ENCODE measurements around the gene GRIK4. TPM values are rescaled to one million over a fixed set of nuclear protein-coding genes. Genes with fewer than 3 reads are reported as not detected.

GRIK4 gene
- total and polyA plus RNA-seq, 4 donors, result 0.05 to 0.25 (median 0.06) TPM; not detected in 1

DNA sequence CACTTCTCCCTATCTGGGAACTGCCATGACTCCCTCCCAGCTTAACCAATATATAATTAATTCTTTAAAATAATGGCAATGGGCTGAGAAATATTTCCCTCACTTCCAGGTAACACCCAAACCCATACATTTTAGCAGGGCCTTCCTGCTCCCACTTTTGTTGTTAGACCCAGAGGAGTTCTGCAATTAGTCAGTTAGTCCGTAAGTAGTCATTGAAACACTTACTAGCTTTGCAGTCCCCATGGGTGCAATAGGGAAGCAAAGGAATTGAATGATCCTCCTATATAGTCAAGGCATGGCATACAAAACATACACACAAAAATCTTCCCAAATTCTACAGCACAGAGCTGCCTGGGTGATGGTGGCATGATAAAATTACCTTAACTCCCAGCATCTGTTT is 258.4 kb downstream of the GRIK4 start:
- peaks cover 0 to 4% (median 0%) of the 10 kb centered on the region in 4 donors for H3K27me3 ChIP-seq (ENCODE audit: control insufficient read depth in 4 of 4, insufficient read depth in 4 of 4, low read length in 3 of 4)
- no peak overlapping the region for H3K9ac ChIP-seq (ENCODE audit: low read depth in 1 of 2, low read length in 2 of 2)
- no peaks in the 10 kb centered on the region for H3K4me1 ChIP-seq (ENCODE audit: control insufficient read depth in 4 of 4, insufficient read depth in 4 of 4, low read length in 3 of 4)
- no peaks in the 10 kb centered on the region for H3K36me3 ChIP-seq (ENCODE audit: control insufficient read depth in 4 of 4, insufficient read depth in 3 of 4, low read depth in 1 of 4, low read length in 3 of 4)
- no peak overlapping the region for H3K27ac ChIP-seq (ENCODE audit: low read depth in 1 of 2, low read length in 2 of 2)
- WGBS, result 94% methylated on average over 1 of the region's 1 CpG
- no peak overlapping the region for H3K4me3 ChIP-seq (ENCODE audit: low read depth in 1 of 3, low read length in 3 of 3)
- peaks cover 0 to 3% (median 1%) of the 10 kb centered on the region in 4 donors for H3K9me3 ChIP-seq (ENCODE audit: control insufficient read depth in 4 of 4, low read length in 3 of 4)
- TF ChIP-seq FOXA2 (IDR thresholded peaks at IDR 0.05) (no peak), HNF4G (IDR thresholded peaks at IDR 0.05) (no peak), FOXA1 (IDR thresholded peaks at IDR 0.05) (no peak), YY1 (IDR thresholded peaks at IDR 0.05) (no peak), RXRA (IDR thresholded peaks at IDR 0.05) (no peak), SP1 (IDR thresholded peaks at IDR 0.05) (no peak), RAD21 (IDR thresholded peaks at IDR 0.05) (no peak), TAF1 (conservative IDR thresholded peaks at IDR 0.05) (no peak)
- TF ChIP-seq, protein P1, sequence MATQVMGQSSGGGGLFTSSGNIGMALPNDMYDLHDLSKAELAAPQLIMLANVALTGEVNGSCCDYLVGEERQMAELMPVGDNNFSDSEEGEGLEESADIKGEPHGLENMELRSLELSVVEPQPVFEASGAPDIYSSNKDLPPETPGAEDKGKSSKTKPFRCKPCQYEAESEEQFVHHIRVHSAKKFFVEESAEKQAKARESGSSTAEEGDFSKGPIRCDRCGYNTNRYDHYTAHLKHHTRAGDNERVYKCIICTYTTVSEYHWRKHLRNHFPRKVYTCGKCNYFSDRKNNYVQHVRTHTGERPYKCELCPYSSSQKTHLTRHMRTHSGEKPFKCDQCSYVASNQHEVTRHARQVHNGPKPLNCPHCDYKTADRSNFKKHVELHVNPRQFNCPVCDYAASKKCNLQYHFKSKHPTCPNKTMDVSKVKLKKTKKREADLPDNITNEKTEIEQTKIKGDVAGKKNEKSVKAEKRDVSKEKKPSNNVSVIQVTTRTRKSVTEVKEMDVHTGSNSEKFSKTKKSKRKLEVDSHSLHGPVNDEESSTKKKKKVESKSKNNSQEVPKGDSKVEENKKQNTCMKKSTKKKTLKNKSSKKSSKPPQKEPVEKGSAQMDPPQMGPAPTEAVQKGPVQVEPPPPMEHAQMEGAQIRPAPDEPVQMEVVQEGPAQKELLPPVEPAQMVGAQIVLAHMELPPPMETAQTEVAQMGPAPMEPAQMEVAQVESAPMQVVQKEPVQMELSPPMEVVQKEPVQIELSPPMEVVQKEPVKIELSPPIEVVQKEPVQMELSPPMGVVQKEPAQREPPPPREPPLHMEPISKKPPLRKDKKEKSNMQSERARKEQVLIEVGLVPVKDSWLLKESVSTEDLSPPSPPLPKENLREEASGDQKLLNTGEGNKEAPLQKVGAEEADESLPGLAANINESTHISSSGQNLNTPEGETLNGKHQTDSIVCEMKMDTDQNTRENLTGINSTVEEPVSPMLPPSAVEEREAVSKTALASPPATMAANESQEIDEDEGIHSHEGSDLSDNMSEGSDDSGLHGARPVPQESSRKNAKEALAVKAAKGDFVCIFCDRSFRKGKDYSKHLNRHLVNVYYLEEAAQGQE (IDR thresholded peaks at IDR 0.05), result no peak
- TF ChIP-seq, protein P2, sequence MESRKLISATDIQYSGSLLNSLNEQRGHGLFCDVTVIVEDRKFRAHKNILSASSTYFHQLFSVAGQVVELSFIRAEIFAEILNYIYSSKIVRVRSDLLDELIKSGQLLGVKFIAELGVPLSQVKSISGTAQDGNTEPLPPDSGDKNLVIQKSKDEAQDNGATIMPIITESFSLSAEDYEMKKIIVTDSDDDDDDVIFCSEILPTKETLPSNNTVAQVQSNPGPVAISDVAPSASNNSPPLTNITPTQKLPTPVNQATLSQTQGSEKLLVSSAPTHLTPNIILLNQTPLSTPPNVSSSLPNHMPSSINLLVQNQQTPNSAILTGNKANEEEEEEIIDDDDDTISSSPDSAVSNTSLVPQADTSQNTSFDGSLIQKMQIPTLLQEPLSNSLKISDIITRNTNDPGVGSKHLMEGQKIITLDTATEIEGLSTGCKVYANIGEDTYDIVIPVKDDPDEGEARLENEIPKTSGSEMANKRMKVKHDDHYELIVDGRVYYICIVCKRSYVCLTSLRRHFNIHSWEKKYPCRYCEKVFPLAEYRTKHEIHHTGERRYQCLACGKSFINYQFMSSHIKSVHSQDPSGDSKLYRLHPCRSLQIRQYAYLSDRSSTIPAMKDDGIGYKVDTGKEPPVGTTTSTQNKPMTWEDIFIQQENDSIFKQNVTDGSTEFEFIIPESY (IDR thresholded peaks at IDR 0.05), result no peak
- no peak for DNase-seq (ENCODE audit: low spot score)

DNA sequence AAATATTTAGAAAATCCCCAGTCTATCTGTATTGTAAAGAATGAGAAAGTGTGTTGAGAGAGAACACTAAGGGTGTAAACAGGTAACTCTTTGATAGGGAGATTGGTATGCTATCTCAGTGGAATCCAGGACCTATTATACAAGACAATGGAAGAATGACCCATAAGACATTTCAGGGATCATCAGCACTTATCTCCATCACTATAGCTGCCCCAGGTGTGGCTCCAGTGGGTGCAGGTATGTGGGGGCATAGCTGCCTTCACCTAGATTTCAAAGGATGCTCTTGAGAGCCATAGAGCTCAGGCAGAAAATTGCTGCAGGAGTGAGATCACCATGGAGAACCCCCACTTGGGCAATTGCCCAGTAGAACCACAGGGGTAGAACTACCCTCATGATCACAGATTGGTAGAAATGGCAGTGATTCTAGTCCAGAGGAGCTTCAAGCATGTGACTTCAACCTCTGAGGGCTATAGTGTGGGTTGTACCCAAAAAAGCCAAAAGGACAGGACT is 260.1 kb downstream of the GRIK4 start:
- no peaks in the 10 kb centered on the region for H3K4me1 ChIP-seq (ENCODE audit: control insufficient read depth in 4 of 4, insufficient read depth in 4 of 4, low read length in 3 of 4)
- peaks cover 0 to 3% (median 1%) of the 10 kb centered on the region in 4 donors for H3K9me3 ChIP-seq (ENCODE audit: control insufficient read depth in 4 of 4, low read length in 3 of 4)
- H3K9ac ChIP-seq (ENCODE audit: low read depth in 1 of 2, low read length in 2 of 2), result no peak overlapping the region
- peaks cover 0 to 3% (median 0%) of the 10 kb centered on the region in 4 donors for H3K27me3 ChIP-seq (ENCODE audit: control insufficient read depth in 4 of 4, insufficient read depth in 4 of 4, low read length in 3 of 4)
- H3K4me3 ChIP-seq (ENCODE audit: low read depth in 1 of 3, low read length in 3 of 3), result no peak overlapping the region
- no peak overlapping the region for H3K27ac ChIP-seq (ENCODE audit: low read depth in 1 of 2, low read length in 2 of 2)
- H3K36me3 ChIP-seq (ENCODE audit: control insufficient read depth in 4 of 4, insufficient read depth in 3 of 4, low read depth in 1 of 4, low read length in 3 of 4), result no peaks in the 10 kb centered on the region
- DNase-seq (ENCODE audit: low spot score), result no peak
- TF ChIP-seq RXRA (IDR thresholded peaks at IDR 0.05), result no peak
- TF ChIP-seq NR2F2 (IDR thresholded peaks at IDR 0.05), result no peak

DNA sequence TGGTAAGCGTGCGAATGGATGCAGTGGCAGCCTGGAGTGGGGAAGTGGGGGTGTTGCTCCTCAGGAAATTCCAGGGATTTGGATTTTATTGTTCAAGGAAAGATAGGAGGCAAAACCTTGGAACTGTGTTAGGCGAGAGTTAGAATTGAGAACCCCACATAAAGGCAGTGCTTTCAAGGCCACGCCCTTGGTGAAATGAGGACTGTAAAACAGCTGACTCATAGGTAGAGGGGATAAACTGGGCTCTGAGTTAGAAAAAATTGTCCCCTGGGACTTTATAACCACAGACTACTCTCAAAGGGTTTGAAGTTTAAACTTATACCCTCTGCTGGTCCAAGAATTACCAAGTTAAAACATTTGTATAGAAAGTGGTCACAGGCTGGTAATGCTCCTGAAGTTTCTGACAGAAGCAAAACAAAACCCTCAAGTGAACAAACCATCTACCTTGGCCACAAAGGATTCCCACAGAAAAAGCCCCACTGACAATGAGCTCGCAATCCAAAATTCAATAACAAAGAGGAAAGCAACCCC is 262.0 kb downstream of the GRIK4 start:
- Histone ChIP-seq H3K9me3 (ENCODE audit: control insufficient read depth in 4 of 4, low read length in 3 of 4) (no peaks in the 10 kb centered on the region), H3K4me3 (ENCODE audit: low read depth in 1 of 3, low read length in 3 of 3) (no peak overlapping the region), H3K36me3 (ENCODE audit: control insufficient read depth in 4 of 4, insufficient read depth in 3 of 4, low read depth in 1 of 4, low read length in 3 of 4) (no peaks in the 10 kb centered on the region), H3K4me1 (ENCODE audit: control insufficient read depth in 4 of 4, insufficient read depth in 4 of 4, low read length in 3 of 4) (no peaks in the 10 kb centered on the region), H3K9ac (ENCODE audit: low read depth in 1 of 2, low read length in 2 of 2) (no peak overlapping the region), H3K27ac (ENCODE audit: low read depth in 1 of 2, low read length in 2 of 2) (no peak overlapping the region), H3K27me3 (ENCODE audit: control insufficient read depth in 4 of 4, insufficient read depth in 4 of 4, low read length in 3 of 4) (peaks cover 0 to 2% (median 0%) of the 10 kb centered on the region in 4 donors)
- DNase-seq (ENCODE audit: low spot score), result no peak
- WGBS, result 86% methylated on average over 5 of the region's 5 CpGs
- TF ChIP-seq, protein P3, sequence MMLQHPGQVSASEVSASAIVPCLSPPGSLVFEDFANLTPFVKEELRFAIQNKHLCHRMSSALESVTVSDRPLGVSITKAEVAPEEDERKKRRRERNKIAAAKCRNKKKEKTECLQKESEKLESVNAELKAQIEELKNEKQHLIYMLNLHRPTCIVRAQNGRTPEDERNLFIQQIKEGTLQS (IDR thresholded peaks at IDR 0.05), result no peak
- no peak for TF ChIP-seq HNF4A (conservative IDR thresholded peaks at IDR 0.05)
- TF ChIP-seq EGR1 (IDR thresholded peaks at IDR 0.05; ENCODE audit: low read depth in 2 of 2), result no peak
- TF ChIP-seq, protein P1 (IDR thresholded peaks at IDR 0.05), result no peak
- TF ChIP-seq YY1 (IDR thresholded peaks at IDR 0.05), result no peak
- TF ChIP-seq, protein P4, sequence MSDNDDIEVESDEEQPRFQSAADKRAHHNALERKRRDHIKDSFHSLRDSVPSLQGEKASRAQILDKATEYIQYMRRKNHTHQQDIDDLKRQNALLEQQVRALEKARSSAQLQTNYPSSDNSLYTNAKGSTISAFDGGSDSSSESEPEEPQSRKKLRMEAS (IDR thresholded peaks at IDR 0.05), result no peak
- TF ChIP-seq, protein P2 (IDR thresholded peaks at IDR 0.05), result no peak
- TF ChIP-seq TAF1 (conservative IDR thresholded peaks at IDR 0.05), result no peak
- no peak for TF ChIP-seq NR2F2 (IDR thresholded peaks at IDR 0.05)
- TF ChIP-seq JUND (IDR thresholded peaks at IDR 0.05), result no peak
- no peak for TF ChIP-seq HNF4G (IDR thresholded peaks at IDR 0.05)

All from liver (tissue), 9 donors.